ENCODE measurements around the gene PMF1.
A peak's percentile ranks its signal among the peaks of the same experiment; 100 is the strongest.
"Not testable (repeated sequence)": the region's sequence is repeated elsewhere in the genome, so short reads cannot be mapped to it uniquely, and the experiment has no call there.

The PMF1 gene

DNA sequence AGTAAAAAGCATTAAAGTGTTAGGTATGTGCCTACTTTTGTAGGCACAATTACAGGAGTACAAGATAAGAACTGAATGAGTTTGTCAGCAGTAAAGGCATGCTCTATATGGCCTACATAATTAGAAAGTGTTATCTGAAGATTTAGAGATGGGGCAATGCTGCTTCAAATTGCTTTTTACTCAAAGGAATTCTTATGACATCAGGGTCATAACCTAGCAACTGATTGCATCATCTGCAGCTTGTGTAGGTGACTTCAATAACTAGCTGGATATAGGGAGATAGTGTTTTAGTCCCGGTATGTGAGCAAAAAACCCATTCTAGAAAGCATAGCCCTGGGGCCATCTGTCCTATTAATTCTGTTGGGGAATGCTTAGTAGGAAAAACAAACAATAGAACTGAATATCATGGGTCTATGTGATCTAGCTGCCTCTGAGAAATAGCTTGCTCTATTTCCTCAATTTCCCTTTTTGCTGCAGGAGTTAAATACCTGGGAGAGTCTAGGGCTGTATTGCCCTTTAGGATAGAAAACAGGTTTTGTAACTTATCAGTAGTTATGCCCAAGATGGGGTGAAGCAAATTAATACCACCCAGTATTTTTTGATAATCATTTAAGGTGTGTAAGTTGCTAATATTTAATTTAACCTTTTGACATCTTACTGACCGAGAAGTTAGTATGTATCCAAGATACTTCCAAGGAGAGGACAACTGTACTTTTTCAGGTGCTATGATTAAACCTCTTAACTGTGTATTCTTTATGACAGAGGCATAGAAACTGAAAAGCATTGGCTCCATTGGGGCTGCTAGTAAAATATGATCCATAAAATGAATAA is 26.2 kb upstream of the PMF1 start:
- H3K27ac Mint-ChIP-seq; H3K4me1 Mint-ChIP-seq (ENCODE audit: low read depth); H3K27me3 Mint-ChIP-seq; H3K9me3 Mint-ChIP-seq; H3K4me3 Mint-ChIP-seq; intact Hi-C loops (cut with micrococcal nuclease): not testable (repeated sequence)
- H3K36me3 Mint-ChIP-seq (ENCODE audit: low read depth), result peaks cover 52% of the 10 kb centered on the region

DNA sequence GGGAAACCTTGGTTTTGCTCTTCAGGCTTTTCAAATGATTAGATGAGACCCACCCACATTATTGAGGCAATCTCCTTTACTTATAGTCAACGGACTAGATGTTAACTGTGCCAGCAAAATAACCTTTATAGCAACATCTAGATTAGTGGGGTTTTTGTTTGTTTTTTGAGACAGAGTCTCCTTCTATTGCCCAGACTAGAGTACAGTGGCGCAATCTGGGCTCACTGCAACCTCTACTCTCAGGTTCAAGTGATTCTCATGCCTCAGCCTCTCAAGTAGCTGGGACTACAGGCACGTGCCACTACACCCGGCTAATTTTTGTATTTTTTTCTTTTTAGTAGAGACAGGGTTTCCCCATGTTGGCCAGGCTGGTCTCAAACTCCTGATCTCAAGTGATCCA is 22.5 kb upstream of the PMF1 start:
- H3K27me3 Mint-ChIP-seq; intact Hi-C loops (cut with micrococcal nuclease); H3K9me3 Mint-ChIP-seq; H3K4me3 Mint-ChIP-seq; H3K27ac Mint-ChIP-seq: not testable (repeated sequence)
- peaks cover 27% of the 10 kb centered on the region for H3K36me3 Mint-ChIP-seq (ENCODE audit: low read depth)
- H3K4me1 Mint-ChIP-seq (ENCODE audit: low read depth), result peaks cover 33% of the 10 kb centered on the region

DNA sequence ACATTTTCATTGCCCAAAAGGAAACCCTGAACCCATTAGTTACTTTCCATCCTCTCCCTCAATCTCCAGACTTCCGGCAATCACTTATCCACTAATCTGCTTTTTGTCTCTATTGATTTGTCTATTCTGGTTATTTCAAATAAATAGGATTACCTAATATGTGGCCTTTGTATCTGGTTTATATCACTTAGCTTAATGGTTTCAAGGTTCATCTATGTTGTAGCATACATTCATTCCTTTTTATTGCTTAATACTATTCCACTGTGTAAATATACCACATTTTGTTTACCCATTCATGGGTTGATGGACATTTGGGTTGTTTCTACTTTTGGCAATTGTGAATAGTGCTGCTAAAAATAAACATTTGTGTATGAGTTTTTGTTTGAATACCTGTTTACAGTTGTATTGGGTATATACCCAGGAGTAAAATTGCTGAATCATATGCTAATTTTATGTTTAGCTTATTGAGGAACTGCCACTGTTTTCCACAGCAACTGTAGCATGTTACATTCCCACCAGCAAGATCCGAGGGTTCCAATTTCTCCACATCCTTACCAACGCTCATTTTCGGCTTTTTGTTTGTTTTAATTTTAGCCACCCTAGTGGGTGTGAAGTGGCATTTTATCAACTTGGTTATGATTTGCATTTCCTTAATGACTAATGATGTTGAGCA is 21.4 kb upstream of the PMF1 start:
- peaks cover 33% of the 10 kb centered on the region for H3K36me3 Mint-ChIP-seq (ENCODE audit: low read depth)
- no peaks in the 10 kb centered on the region for H3K27me3 Mint-ChIP-seq
- intact Hi-C loops (cut with micrococcal nuclease), result no loop called here
- no peak overlapping the region for H3K4me3 Mint-ChIP-seq
- H3K27ac Mint-ChIP-seq, result peak overlapping the region; percentile 89
- peaks cover 44% of the 10 kb centered on the region for H3K4me1 Mint-ChIP-seq (ENCODE audit: low read depth)
- no peaks in the 10 kb centered on the region for H3K9me3 Mint-ChIP-seq

- Mint-ChIP-seq H3K27me3 (no peaks in the 10 kb centered on the region), H3K36me3 (ENCODE audit: low read depth) (peaks cover 39% of the 10 kb centered on the region), H3K4me3 (peak overlapping the region; percentile 96), H3K9me3 (no peaks in the 10 kb centered on the region), H3K27ac (peak overlapping the region; percentile 89), H3K4me1 (ENCODE audit: low read depth) (peaks cover 55% of the 10 kb centered on the region)
- intact Hi-C loops (cut with micrococcal nuclease), result loop anchor here (1.0 to 2.0 kb wide), 2 partner anchors 20 to 47 kb away; partner anchors contain the start of gene PMF1
These were observed 19.7 kb upstream of the PMF1 start for GRCh38 chr1:156193208-156193487.

DNA sequence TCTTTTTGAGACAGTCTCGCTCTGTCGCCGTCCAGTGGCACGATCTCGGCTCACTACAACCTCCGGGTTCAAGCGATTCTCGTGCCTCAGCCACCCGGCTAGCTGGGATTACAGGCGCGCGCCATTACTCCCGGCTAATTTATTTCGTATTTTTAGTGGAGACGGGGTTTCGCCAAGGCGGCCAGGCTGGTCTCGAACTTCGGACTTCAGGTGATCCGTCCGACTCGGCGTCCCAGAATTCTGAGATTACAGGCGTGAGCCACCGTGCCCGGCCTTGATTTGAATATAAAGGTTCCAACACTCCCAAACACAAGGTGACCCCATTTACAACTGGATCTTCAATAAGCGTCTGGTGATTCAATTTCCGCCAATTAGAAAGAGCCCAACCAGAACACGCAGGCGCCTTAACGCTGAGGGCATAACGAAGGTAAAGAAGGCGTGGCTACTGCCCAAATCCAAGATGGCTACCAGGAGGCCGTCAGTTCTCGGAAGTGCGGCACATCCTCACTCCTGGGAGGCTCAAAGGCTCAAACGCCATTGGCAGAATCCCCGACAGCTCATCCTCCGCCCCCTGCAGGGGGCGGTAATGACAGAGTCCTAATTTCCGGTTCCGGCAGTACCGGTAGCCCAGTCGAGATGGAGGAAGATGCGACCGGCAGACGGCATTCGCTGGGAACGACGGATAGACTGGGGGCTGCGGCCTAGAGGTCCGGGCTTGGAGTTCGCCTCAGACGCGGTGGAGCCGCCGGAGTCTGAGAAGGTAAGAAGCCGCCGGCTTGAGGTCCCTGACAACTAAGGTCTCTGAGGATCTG is 19.1 kb upstream of the PMF1 start, which contains the start of gene SLC25A44:
Gene SLC25A44, plus strand, starts transcription at position 617 of the 812 bp plus-strand sequence. CDS start 5,744 bp downstream, outside the sequence.
- Mint-ChIP-seq H3K4me3 (peak within 1 kb of the TSS; percentile 96), H3K9me3 (no peaks in the 10 kb centered on the region), H3K27me3 (no peaks in the 10 kb centered on the region), H3K4me1 (ENCODE audit: low read depth) (peaks cover 55% of the 10 kb centered on the region), H3K27ac (peak within 1 kb of the TSS; percentile 89), H3K36me3 (ENCODE audit: low read depth) (peaks cover 34% of the 10 kb centered on the region)
- intact Hi-C loops (cut with micrococcal nuclease), result loop anchor here (1.0 to 2.0 kb wide), 2 partner anchors 19 to 47 kb away; partner anchors contain the start of gene PMF1

DNA sequence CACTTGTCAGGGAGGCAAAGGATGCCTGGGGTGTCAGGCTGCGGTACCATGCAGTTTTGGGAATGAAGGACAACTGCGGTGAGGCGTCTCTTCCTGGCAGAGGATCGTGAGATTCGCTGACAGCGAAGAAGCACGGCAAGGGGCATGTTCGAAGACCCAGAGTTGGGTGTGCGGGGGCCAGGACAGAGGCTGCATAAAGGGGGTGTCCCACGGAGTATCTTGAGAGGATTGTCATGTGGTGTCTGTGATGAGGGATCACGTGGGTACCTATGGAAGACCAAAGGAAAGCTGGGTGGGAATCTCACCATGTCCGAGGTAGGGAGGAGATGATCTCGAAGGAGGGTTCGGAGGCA is 18.5 kb upstream of the PMF1 start:
- intact Hi-C loops (cut with micrococcal nuclease), result no loop called here
- H3K4me3 Mint-ChIP-seq, result peak overlapping the region; percentile 96
- H3K36me3 Mint-ChIP-seq (ENCODE audit: low read depth), result peaks cover 38% of the 10 kb centered on the region
- no peaks in the 10 kb centered on the region for H3K9me3 Mint-ChIP-seq
- H3K27me3 Mint-ChIP-seq, result no peaks in the 10 kb centered on the region
- peaks cover 55% of the 10 kb centered on the region for H3K4me1 Mint-ChIP-seq (ENCODE audit: low read depth)
- H3K27ac Mint-ChIP-seq, result peak overlapping the region; percentile 89

DNA sequence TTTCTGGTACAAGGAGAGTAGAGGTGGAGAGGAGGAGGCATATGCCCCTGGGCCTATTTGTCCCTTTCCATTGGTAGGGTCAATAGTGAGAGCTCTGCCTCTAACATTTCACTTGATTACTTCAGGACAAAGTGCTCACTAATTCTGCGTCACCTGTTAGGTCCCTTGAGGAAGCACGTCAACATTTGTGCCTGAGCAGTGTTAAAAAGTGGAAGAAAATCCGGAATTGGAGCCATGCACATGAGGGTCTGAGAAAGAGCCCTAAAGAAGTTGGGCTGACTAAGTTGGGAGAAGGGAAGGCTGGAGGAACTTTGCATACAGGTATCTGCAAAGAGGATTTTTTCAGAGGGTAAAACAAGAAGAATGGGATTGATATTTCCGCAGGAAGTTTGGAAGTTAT is 17.0 kb upstream of the PMF1 start:
- Mint-ChIP-seq H3K4me1 (ENCODE audit: low read depth) (peaks cover 55% of the 10 kb centered on the region), H3K9me3 (no peaks in the 10 kb centered on the region), H3K4me3 (no peak overlapping the region), H3K27me3 (no peaks in the 10 kb centered on the region), H3K27ac (no peak overlapping the region), H3K36me3 (ENCODE audit: low read depth) (peaks cover 53% of the 10 kb centered on the region)
- intact Hi-C loops (cut with micrococcal nuclease), result no loop called here

- H3K27ac Mint-ChIP-seq, result no peak overlapping the region
- H3K36me3 Mint-ChIP-seq (ENCODE audit: low read depth), result peaks cover 53% of the 10 kb centered on the region
- H3K27me3 Mint-ChIP-seq, result no peaks in the 10 kb centered on the region
- H3K9me3 Mint-ChIP-seq, result no peaks in the 10 kb centered on the region
- H3K4me1 Mint-ChIP-seq (ENCODE audit: low read depth), result peaks cover 50% of the 10 kb centered on the region
- H3K4me3 Mint-ChIP-seq, result no peak overlapping the region
- intact Hi-C loops (cut with micrococcal nuclease), result no loop called here
These were observed 16.4 kb upstream of the PMF1 start for GRCh38 chr1:156196445-156196844.

DNA sequence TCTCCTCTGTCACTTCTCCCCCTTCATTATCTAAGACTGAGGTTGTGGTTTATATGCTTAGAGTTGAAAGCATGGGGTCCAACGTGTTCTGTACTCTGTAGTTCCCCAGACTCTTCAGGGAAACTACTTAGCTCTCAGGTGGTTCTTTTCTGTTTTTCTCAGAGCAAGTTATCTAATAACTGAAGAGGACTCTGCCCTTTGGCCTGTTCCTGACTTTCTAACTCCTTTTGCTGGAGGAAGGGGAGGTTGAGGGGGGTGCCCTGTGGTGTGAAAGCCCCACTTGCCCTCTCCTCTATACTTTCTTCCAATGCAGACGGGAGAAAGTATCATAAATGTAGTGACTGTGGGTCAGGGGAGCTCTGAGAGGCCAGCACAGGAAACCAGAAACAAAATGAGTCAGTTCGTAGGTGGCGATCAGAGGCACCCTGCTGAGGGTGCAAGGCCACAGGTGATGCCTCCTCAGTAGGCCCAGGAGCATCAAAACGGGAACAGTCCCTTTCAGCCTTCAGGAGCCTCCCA is 13.9 kb upstream of the PMF1 start:
- H3K36me3 Mint-ChIP-seq (ENCODE audit: low read depth), result peaks cover 53% of the 10 kb centered on the region
- H3K27ac Mint-ChIP-seq, result no peak overlapping the region
- H3K4me1 Mint-ChIP-seq (ENCODE audit: low read depth), result peaks cover 32% of the 10 kb centered on the region
- no peaks in the 10 kb centered on the region for H3K9me3 Mint-ChIP-seq
- H3K27me3 Mint-ChIP-seq, result no peaks in the 10 kb centered on the region
- no peak overlapping the region for H3K4me3 Mint-ChIP-seq
- intact Hi-C loops (cut with micrococcal nuclease), result no loop called here

GRCh38 chr1:156200044-156200443 is 12.8 kb upstream of the PMF1 start:
- Mint-ChIP-seq H3K27ac (no peak overlapping the region), H3K9me3 (no peaks in the 10 kb centered on the region), H3K36me3 (ENCODE audit: low read depth) (peaks cover 59% of the 10 kb centered on the region), H3K4me3 (no peak overlapping the region), H3K27me3 (no peaks in the 10 kb centered on the region), H3K4me1 (ENCODE audit: low read depth) (peaks cover 24% of the 10 kb centered on the region)
- intact Hi-C loops (cut with micrococcal nuclease), result no loop called here

DNA sequence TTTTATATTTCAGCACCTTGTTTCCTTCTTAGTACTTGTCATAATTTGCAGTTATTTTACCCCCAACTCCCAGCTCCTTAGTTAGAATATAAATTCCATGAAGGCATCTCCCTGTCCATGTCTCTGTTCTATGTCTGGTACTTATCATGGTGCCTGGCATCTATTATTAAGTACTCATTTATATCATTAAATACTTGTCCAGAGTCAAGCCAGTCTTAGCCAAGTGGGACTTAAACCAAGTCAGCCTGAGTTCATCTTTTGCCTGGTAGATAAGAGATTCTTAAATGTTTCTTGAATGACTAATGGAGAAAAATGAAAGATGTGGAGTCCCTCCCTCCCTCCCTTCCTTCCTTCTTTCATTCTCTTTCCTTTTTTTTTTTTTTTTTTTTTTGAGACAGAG is 9.5 kb upstream of the PMF1 start:
- peaks cover 67% of the 10 kb centered on the region for H3K36me3 Mint-ChIP-seq (ENCODE audit: low read depth)
- no peaks in the 10 kb centered on the region for H3K27me3 Mint-ChIP-seq
- intact Hi-C loops (cut with micrococcal nuclease), result no loop called here
- no peaks in the 10 kb centered on the region for H3K9me3 Mint-ChIP-seq
- H3K27ac Mint-ChIP-seq, result no peak overlapping the region
- H3K4me1 Mint-ChIP-seq (ENCODE audit: low read depth), result no peaks in the 10 kb centered on the region
- H3K4me3 Mint-ChIP-seq, result no peak overlapping the region

GRCh38 chr1:156204686-156205085 is 8.1 kb upstream of the PMF1 start:
- no peaks in the 10 kb centered on the region for H3K27me3 Mint-ChIP-seq
- H3K27ac Mint-ChIP-seq, result no peak overlapping the region
- H3K36me3 Mint-ChIP-seq (ENCODE audit: low read depth), result peaks cover 71% of the 10 kb centered on the region
- no peaks in the 10 kb centered on the region for H3K9me3 Mint-ChIP-seq
- intact Hi-C loops (cut with micrococcal nuclease), result no loop called here
- H3K4me1 Mint-ChIP-seq (ENCODE audit: low read depth), result peaks cover 7% of the 10 kb centered on the region
- no peak overlapping the region for H3K4me3 Mint-ChIP-seq

- H3K4me1 Mint-ChIP-seq (ENCODE audit: low read depth), result peaks cover 25% of the 10 kb centered on the region
- intact Hi-C loops (cut with micrococcal nuclease), result no loop called here
- H3K27me3 Mint-ChIP-seq, result no peaks in the 10 kb centered on the region
These were observed 1.6 kb upstream of the PMF1 start for GRCh38 chr1:156211243-156211642.

GRCh38 chr1:156212130-156212529 is 677 bp upstream of the PMF1 start:
- Mint-ChIP-seq H3K27ac (peak overlapping the region; percentile 98), H3K36me3 (ENCODE audit: low read depth) (peaks cover 77% of the 10 kb centered on the region), H3K4me3 (peak overlapping the region; percentile 90), H3K4me1 (ENCODE audit: low read depth) (peaks cover 25% of the 10 kb centered on the region), H3K9me3 (no peaks in the 10 kb centered on the region), H3K27me3 (no peaks in the 10 kb centered on the region)
- intact Hi-C loops (cut with micrococcal nuclease), result loop anchor here (2.0 kb wide), 1 partner anchor 19 kb away; no protein-coding TSS in a partner anchor

More at GRCh38 chr1:156211243-156211642, 1.6 kb upstream of the PMF1 start:
- Mint-ChIP-seq H3K9me3 (no peaks in the 10 kb centered on the region), H3K4me3 (no peak overlapping the region), H3K36me3 (ENCODE audit: low read depth) (peaks cover 86% of the 10 kb centered on the region), H3K27ac (peak overlapping the region; percentile 12)
